Body of pancreas (tissue), 4 donors: ENCODE data around the gene IL17RE. TPM values are rescaled to one million over a fixed set of nuclear protein-coding genes. Genes with fewer than 3 reads are reported as not detected.

Source experiments
- ATAC-seq: fragments of 150-250 bp; one replicate; pipeline ENCODE4 v1.9.1; 2016
- DNase-seq, 4 donors: peaks; one replicate each; pipeline ENCODE4 v3.0.0-alpha.2; 2019
- H3K27ac ChIP-seq, 4 donors: fragments of 200-600 bp; sonication (generic); 1 replicate in 3 of 4; 2 replicates in 1 of 4; pipeline versions ENCODE4 v1.5.1 to v1.6.1; 2016 to 2019; ENCODE audit warnings: mild to moderate bottlenecking in 1 of 4, mixed read lengths in 1 of 4, moderate library complexity in 1 of 4
- H3K27me3 ChIP-seq, 2 donors: fragments of 200-600 bp; sonication (generic); one replicate each; pipeline ENCODE4 v1.6.0; 2016; ENCODE audit warnings: mild to moderate bottlenecking in 1 of 2
- H3K36me3 ChIP-seq, 2 donors: fragments of 200-600 bp; sonication (generic); replicated peaks in 1 of 2; 2 replicates each; pipeline ENCODE4 v1.5.1; 2016; ENCODE audit warnings: low read depth in 2 of 2; ENCODE audit not compliant: insufficient read depth in 1 of 2
- H3K4me1 ChIP-seq: fragments of 200-600 bp; sonication (generic); one replicate; pipeline ENCODE4 v1.6.0; 2016
- H3K4me3 ChIP-seq, 2 donors: fragments of 200-600 bp; sonication (generic); 1 replicate in 1 of 2; 2 replicates in 1 of 2; pipeline ENCODE4 v1.5.1; 2016 to 2019
- H3K9me3 ChIP-seq, 3 donors: fragments of 200-600 bp; sonication (generic); 1 replicate in 2 of 3; 2 replicates in 1 of 3; pipeline ENCODE4 v1.5.1; 2016
- POLR2A ChIP-seq, 3 donors: fragments of 450-650 bp; IDR thresholded peaks; one replicate each; pipeline ENCODE4 v1.6.1; 2016; ENCODE audit warnings: antibody characterized with exemption in 3 of 3, mild to moderate bottlenecking in 2 of 3
- WGBS, 2 donors: methylation state at CpG; one replicate each; pipeline ENCODE4 v1.1.5; 2017; 5-methylcytosine and 5-hydroxymethylcytosine counted together
- intact Hi-C: fragments of 100-400 bp; cut with DNase I; formaldehyde crosslinking; loops from one replicate; pipeline ENCODE4 v1.15.1; 2023
- total RNA-seq, 2 donors: library from RNA; depleted of rRNA; stranded (reverse); fragments of >200 nt; gene quantifications; one replicate each; pipeline ENCODE4 v1.1.0, GENCODE V29; 2016
- TF ChIP-seq, protein P1 (sequence below), 7 experiments: fragments of 450-650 bp in 4 of 7; fragments of 200-600 bp in 3 of 7; sonication (generic) in 3 of 7; IDR thresholded peaks; one replicate each; pipeline ENCODE4 v1.5.1; 2016 to 2019; ENCODE audit warnings: antibody characterized with exemption in 7 of 7

IL17RE gene
- total RNA-seq, 2 donors from 2014 or later: 10.9 to 18.2 TPM

DNA sequence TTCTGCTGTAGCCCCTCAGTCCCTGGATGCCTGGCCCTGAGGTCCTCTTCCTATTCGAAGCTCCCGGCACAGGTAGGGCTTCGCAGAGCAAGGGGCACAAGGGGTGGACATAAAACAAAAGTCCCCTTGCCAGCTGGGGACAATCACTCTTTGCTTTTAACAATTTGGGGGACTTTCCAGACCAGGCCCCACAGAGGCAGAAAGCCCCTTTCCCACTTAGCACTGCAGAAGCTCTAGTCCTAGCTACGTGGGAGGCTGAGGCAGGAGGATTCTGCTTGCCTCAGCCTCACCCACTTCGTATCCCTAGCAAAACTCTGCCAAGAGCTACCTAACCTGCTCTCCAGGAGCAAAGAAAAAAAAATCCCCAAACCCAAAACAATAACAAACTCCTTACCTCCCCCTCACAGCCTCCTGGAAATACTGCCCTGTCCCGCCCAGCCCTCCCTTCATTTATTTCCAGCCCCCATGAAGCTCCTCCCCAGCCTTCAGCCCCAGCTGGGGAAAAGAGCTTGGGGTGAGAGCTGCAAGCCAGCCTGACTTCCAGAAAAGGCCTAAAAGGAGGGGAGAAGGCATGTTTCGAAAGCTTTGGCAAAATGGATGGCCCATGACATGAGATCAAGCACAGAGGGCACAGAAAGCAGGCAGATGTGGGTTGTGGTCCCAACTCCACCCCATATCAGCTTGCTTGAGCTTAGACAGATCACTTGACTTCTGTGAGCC, 22.7 kb upstream of the IL17RE start, which contains the start of gene CIDEC:
Gene CIDEC (minus strand): TSS at position 424 of the 720 bp plus-strand sequence. CDS start 1,767 bp downstream, outside the sequence.
- DNase-seq (no peak), ATAC-seq (no peak)
- no peak for TF ChIP-seq POLR2A (IDR thresholded peaks at IDR 0.05)
- TF ChIP-seq, protein P1, sequence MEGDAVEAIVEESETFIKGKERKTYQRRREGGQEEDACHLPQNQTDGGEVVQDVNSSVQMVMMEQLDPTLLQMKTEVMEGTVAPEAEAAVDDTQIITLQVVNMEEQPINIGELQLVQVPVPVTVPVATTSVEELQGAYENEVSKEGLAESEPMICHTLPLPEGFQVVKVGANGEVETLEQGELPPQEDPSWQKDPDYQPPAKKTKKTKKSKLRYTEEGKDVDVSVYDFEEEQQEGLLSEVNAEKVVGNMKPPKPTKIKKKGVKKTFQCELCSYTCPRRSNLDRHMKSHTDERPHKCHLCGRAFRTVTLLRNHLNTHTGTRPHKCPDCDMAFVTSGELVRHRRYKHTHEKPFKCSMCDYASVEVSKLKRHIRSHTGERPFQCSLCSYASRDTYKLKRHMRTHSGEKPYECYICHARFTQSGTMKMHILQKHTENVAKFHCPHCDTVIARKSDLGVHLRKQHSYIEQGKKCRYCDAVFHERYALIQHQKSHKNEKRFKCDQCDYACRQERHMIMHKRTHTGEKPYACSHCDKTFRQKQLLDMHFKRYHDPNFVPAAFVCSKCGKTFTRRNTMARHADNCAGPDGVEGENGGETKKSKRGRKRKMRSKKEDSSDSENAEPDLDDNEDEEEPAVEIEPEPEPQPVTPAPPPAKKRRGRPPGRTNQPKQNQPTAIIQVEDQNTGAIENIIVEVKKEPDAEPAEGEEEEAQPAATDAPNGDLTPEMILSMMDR (IDR thresholded peaks at IDR 0.05): no peak
- Histone ChIP-seq H3K9me3 (no peaks in the 10 kb centered on the region), H3K27ac (no peak within 1 kb of the TSS), H3K36me3 (no peaks in the 10 kb centered on the region), H3K4me1 (no peaks in the 10 kb centered on the region), H3K4me3 (no peak within 1 kb of the TSS), H3K27me3 (no peaks in the 10 kb centered on the region)
- intact Hi-C loops: no loop called here
- 84 to 85% methylated on average over 7 of the region's 7 CpGs for WGBS, 2 donors

DNA sequence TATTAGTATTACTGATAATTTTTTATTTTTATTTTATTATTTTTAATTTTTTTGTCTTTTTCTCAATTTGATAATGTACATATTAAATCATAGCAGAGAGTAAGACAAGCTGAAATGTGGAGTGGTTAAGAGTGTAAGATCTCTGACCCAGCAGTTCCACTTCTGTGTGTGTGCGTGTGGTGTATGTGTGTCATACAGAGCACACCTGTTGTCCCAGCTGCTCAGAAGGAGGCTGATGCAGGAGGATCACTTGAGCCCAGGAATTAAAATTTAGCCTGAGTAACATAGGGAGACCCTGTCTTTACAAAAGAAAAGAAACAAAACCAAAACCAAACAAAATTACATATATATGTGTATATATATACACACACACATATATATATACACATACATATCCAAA, 21.2 kb upstream of the IL17RE start:
- DNase-seq (no peak), ATAC-seq (no peak)
- Histone ChIP-seq H3K4me1 (no peaks in the 10 kb centered on the region), H3K9me3 (no peaks in the 10 kb centered on the region), H3K27ac (no peak overlapping the region), H3K27me3 (no peaks in the 10 kb centered on the region), H3K4me3 (no peak overlapping the region), H3K36me3 (no peaks in the 10 kb centered on the region)
- no peak for TF ChIP-seq POLR2A (IDR thresholded peaks at IDR 0.05)
- TF ChIP-seq, protein P1 (IDR thresholded peaks at IDR 0.05): no peak
- WGBS, 2 donors: 90 to 100% methylated on average over 1 of the region's 1 CpG
- intact Hi-C loops: no loop called here

DNA sequence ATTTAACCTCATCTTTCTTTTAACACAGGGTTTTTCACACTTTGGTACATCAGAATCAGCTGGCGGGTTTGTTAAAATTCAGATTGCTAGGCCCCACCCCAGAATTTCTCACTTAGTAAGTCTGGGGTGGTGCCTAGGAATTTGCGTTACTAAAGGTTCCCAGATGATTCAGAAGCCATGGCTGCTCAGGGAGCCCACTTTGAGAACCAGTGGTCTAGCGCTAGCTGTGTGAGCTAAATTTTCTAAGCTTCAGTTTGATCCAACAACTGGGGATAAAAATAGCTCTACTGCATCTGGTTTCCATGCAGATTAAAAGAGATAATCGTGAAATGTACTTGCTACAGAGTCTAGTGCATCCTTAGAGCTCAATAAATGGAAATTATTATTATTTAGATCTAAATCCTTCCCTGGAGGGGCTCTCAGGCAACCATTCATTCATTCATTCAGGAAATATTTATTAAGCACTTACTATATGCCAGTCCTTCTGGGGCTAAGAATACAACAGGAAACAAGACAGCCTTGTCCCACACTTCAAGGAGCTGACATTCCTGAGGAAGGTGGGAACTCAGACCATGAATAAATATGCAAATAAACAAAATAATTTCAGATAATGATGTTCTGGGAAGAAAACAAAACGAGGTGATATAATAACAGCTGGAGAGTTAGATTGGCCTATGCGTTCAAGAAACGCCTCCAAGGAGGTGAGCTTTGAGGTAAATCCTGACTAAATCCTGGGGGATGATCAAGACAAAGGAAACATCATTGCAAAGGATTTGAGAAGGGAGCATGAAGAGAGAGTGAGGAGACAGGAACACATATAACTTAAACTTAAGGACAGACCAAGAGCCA, 18.7 kb upstream of the IL17RE start:
- 74 to 85% methylated on average over 7 of the region's 7 CpGs for WGBS, 2 donors
- Histone ChIP-seq H3K27ac (no peak overlapping the region), H3K9me3 (no peaks in the 10 kb centered on the region), H3K36me3 (no peaks in the 10 kb centered on the region), H3K4me1 (no peaks in the 10 kb centered on the region), H3K4me3 (no peak overlapping the region), H3K27me3 (no peaks in the 10 kb centered on the region)
- intact Hi-C loops: no loop called here
- ATAC-seq (no peak), DNase-seq (no peak)
- TF ChIP-seq, protein P1 (IDR thresholded peaks at IDR 0.05): no peak
- TF ChIP-seq POLR2A (IDR thresholded peaks at IDR 0.05): no peak

DNA sequence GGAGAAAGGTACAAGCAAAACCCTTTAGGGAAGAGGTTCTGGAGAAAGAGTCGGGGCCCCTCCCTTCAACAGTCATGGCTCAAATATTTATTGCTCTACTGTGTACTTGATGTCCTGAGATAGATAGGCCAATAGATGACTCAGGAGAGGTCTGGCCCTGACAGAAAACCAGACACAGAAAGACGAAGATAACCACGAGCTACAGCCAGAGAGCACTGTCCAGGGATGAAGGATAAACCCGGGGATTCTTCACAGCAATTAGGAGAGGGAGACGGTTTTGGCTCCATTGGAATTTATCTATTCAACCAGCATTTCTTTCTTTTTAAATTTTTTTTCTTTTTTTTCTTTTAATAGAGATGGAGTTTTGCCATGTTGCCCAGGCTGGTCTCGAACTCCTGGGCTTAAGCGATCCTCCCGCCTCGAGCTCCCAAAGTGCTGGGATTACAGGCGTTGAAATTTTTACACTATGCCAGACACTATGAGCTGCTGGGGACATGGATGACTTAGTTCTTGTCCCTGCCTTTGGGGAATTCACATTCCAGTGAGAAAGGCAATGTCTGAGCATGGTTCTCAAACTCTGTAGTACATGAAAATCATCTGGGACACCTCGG, 18.0 kb upstream of the IL17RE start:
- intact Hi-C loops: no loop called here
- no peak for DNase-seq
- 72 to 74% methylated on average over 11 of the region's 11 CpGs for WGBS, 2 donors
- H3K27ac ChIP-seq: no peak overlapping the region
- no peaks in the 10 kb centered on the region for H3K27me3 ChIP-seq
- TF ChIP-seq POLR2A (IDR thresholded peaks at IDR 0.05): no peak
- TF ChIP-seq, protein P1 (IDR thresholded peaks at IDR 0.05): no peak
- no peaks in the 10 kb centered on the region for H3K36me3 ChIP-seq
- H3K4me3 ChIP-seq: no peak overlapping the region
- no peaks in the 10 kb centered on the region for H3K4me1 ChIP-seq
- no peaks in the 10 kb centered on the region for H3K9me3 ChIP-seq
- no peak for ATAC-seq
